22Rv1 (cell line): ENCODE measurements around the gene SLC6A3.

Experiments used
- H3K27ac ChIP-seq: fragments of 450-650 bp; 2 replicates; pipeline ENCODE4 v1.5.1; 2017
- CTCF ChIP-seq: fragments of 450-650 bp; IDR thresholded peaks from 2 replicates; pipeline ENCODE4 v1.5.1; 2017; ENCODE audit warnings: mild to moderate bottlenecking
- ZFX ChIP-seq: fragments of 450-650 bp; IDR thresholded peaks from 2 replicates; pipeline ENCODE4 v1.6.1; 2017; ENCODE audit warnings: antibody characterized with exemption, borderline replicate concordance

SLC6A3 gene

GRCh38 chr5:1405539-1406530, 39.4 kb downstream of the SLC6A3 start:
- H3K27ac ChIP-seq, result no peak overlapping the region
- TF ChIP-seq ZFX (no peak), CTCF (no peak)

- H3K27ac ChIP-seq, result no peak overlapping the region
- no peak for TF ChIP-seq CTCF
These were observed 40.1 kb downstream of the SLC6A3 start for GRCh38 chr5:1405121-1405520.

GRCh38 chr5:1404062-1404461, 41.2 kb downstream of the SLC6A3 start:
- H3K27ac ChIP-seq, result no peak overlapping the region
- TF ChIP-seq CTCF, result no peak

- no peak for TF ChIP-seq CTCF
- TF ChIP-seq ZFX, result no peak
- no peak overlapping the region for H3K27ac ChIP-seq
These were observed 42.5 kb downstream of the SLC6A3 start for GRCh38 chr5:1402611-1403255.

GRCh38 chr5:1401536-1402138, 43.6 kb downstream of the SLC6A3 start:
- TF ChIP-seq ZFX (no peak), CTCF (no peak)
- H3K27ac ChIP-seq, result no peak overlapping the region

- TF ChIP-seq ZFX, result no peak
- no peak for TF ChIP-seq CTCF
- H3K27ac ChIP-seq, result no peak overlapping the region
These were observed 44.3 kb downstream of the SLC6A3 start for GRCh38 chr5:1400936-1401335.
